GM18520 (cell line): ENCODE measurements around the gene FAM177B.

ENCODE experiments used
- ATAC-seq: cut with Tn5 transposase; IDR thresholded peaks from one replicate; pipeline ENCODE4 v1.9.1; 2021; ENCODE audit not compliant: unreplicated experiment

Gene FAM177B

DNA sequence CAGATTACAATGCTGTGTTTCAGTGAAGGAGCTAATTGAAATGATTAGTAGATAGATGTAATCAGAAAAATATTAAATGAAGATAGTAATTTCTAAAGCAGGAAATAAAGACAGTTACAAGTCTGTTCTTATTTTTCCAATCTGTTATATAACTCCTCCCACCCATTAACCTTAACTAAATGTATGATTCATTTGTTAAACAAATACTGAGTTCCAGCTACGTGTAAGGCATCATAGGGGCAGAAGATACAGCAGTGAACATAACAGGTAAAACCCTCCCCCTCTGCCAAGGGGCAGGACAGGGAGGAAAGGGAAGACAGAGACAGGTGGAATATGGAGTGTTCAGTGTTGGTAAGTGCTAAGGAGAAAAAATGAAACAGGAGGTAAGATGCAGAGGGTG lies at the start of gene FAM177B:
FAM177B (plus strand) TSS at position 231 of the 400 bp plus-strand sequence. CDS start 9,344 bp downstream, outside the sequence.
- no peak for ATAC-seq

DNA sequence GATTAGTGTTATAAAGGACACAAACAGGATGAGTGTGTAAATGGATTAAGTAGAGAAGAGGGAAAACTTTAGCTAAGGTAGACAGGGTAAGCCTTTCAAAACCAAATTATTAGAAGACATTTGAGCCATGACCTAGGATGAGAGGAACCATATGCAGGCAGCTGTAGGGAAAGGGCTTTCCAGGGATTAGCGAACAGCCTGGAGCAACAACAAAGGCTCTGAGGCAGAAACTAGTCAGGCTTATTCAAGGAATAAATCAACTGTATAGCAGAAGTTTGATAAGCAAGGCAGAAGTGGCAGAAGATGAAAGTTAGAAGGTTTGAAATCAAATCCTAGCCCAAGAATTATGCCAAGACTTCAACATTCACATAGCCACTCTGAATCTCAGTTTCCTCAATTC lies 46.0 kb upstream of the FAM177B start:
- ATAC-seq: no peak

DNA sequence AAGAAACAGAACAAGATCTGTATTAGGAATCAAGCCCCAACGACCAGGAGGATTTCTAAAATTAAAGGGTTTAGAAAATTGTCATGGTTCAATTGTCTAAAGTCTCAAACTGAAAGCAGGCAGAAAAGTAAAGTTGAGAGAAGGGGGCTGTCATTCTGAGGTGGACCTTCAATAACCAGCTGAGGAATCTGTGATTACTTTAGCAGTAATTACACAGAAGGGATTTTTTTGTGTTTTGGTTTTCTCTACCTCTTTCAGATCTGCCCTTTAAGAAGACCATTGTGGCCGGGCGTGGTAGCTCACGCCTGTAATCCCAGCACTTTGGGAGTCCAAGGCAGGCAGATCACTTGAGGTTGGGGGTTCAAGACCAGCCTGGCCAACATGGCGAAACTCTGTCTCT lies 42.1 kb upstream of the FAM177B start:
- no peak for ATAC-seq

DNA sequence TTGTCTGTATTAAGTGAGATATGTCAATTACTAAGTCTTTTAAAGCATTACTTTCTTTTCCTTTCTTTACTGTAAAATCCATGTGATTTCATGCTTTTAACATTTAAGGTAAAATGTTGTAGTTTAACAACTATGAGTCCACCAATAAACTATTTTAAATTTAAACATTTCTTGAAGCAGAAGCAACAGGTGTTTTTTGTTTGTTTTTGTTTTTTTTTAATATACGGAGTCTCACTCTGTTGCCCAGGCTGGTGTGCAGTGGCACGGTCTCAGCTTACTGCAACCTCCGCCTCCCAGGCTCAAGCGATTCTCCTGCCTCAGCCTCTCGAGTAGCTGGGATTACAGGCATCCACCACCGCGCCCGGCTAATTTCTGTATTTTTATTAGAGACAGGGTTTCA lies 40.3 kb upstream of the FAM177B start:
- no peak for ATAC-seq

DNA sequence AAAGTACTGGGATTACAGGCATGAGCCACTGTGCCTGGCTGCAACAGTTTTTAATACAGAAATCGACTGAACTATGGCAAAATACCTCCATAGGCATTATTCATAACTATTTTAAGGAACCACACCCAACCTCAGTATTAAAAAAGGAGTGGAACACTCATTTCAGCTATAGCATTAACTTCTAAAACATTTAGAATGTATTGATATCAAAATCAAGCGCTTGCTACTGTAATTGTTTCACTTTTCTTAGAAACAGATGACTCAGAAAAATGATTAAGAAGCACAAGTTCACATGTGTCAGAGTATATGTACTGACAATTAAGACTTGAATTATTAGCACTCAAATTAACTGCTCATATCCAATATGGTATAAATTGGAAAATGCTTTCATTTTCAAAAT lies 39.8 kb upstream of the FAM177B start:
- ATAC-seq: no peak

DNA sequence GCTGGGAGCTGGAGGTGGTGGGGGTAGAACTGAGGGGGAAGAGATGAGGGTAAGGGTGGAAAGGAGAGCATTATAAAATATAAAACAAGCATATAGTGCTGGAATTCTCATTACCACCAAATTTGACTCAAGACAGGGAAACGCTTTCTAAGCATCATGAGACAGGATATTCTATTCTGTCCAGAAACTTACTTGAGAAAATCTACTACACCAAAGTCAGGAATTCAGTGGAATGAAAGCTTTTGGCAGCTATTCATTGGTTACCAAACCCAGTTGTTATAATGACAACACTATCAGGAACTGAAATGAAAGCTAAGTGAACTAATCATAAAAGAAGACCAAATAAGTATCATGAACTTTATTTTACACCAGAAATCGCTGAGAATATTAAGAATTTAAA lies 39.2 kb upstream of the FAM177B start:
- no peak for ATAC-seq

DNA sequence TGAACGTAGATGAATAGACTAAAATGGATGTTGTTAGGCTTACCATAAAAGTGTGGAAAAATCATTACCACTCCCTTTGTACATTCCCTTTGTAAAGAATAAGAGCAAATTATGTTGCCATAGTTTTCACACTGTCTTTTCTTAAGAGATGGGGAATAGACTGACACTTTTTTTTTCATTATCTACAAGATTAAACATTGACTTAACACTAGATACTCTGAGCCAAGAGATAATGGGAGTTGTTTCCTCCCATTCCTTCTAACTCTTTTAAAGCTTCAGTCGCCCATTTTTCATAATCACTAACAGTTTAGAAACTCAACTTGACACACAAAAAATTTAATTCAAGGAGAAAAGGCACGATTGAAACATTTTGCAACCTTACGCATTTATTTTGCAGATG lies 34.8 kb upstream of the FAM177B start:
- ATAC-seq: no peak

DNA sequence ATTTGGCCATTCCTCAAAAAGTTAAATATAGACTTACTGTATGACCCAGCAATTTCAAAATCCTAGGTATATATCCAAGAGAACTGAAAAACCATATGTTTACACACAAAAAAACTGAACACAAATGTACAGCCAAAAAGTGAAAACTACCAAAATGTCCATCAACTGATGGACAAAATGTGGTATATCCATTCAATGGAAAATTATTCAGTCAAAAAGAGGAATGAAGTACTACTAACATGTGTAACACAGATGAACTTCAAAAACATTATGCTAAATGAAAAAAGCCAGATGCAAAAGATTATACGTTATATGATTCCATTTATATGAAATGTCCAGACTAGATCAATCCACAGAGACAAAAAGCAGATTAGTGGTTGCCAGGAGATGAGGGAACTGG lies 32.7 kb upstream of the FAM177B start:
- no peak for ATAC-seq

DNA sequence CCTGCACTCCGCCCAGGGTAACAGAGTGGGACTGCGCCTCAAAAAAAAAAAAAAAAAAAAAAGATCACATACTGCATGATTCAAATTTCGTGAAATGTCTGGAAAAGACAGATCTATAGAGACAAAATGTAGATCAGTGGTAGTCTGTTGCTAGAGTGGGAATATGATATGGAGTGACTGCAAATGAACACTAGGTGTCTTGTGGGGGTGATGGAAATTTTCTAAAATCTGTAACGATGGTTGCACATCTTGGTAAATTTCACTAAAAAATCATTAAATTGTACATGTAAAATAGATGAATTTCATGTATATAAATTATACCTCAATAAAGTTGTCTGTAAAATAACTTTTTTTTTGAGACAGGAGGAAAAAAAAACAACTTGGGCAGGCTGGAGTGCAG lies 30.2 kb upstream of the FAM177B start:
- no peak for ATAC-seq

DNA sequence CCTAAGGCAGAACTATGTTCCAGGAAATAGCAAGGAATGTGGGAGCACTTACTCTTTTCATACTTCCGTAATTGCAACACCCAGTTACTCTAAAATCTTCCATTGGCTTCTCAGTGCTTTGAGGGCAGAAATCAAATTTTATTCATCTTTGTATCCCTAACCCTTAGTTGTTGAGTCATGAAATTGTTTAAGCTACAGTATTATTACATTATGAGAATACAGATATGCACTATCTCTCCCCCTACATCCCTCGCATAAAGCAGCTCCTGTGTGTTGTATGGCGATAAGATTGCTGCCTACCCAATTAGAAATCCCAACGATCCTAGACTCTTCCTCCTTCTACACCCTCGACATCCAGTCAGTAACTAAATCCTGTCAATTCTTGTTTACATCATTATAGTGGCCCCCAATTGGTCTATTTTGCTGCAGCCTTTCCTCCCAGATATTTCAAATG lies 27.3 kb upstream of the FAM177B start:
- no peak for ATAC-seq

DNA sequence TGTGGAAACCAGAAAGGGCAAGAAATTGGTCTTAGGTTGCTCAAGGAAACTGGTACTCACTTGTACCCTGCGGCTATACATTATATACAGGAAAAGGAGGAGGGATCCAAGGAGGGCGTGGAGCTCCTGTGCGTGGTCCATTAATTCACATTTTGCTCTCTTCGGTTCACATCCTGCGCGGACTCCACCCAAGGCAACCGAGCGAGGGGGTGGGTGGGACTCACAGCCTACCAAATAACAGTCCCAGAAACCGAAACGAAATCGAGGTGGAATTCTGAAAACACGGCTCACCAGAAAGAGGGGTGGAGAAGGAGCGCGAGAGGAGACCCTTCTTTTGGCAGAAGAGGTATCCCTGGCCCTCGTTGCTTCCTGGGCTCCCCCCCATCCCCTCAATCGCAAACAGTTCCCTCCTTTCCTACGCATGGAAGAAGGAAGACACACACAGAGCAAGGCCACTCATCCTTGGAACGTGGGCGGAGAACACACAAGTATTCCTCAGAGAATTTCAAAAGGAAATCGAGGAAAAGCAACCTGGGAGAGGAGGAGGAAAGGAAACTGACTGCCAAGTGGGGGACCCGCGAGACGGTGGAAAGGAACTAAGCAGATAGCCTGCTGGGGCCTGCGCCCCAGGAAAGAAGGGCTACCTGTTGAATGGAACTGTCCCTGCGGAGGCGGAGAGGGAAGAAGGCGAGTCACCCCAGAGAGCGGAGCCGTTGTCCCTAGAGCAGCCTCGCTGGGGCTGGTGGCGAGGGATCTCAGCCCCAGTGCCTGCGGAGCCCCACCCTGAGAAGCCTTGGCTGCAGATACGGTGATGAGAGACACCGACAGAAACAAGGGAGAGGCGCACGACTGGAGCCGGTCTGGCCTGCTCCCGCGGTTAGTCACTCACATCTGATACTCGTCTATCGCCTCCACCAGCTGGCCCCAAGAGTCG lies 25.4 kb upstream of the FAM177B start:
- peak; percentile 13 for ATAC-seq

DNA sequence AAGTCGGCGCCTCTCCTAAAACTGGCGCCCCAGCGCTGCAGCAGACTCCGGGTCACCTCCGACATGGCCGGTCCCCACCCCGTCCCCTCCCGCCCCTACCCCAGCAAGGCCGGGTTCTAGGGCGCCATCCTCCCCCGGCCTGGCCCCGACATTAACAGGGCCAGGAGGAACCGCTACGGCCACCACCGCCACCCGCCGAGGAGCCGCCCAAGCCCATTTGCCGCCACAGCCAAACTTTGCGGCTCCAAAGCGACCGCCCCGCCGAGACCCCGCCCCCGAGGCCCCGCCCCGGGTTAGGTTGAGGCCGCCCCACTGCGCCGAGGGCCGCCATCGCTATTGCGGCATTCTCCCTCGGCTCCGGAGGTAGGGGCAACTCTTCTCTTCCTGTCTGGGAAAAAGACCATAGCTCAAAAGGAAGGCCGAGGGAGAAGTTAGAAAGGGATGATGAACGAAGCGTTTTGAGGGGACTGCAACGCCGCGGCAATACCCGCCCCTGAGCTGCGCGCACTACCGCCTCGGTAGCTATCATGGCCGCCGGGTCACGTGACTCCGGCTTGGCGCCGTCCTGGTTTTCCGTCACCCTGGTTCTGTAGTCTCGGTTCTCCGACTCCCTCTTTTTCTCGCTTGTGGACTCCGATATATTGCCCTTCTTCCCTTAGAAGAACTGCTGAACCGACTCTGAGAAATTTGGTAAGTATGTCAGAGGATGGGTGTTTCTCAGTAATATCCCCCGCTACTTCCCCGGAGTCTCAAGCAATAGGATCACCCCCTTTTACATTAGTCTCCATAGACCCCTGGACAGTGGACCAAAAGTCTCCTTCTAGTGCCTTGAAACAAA lies 24.5 kb upstream of the FAM177B start, which contains the start of the genes AIDA and BROX:
AIDA (minus strand) TSS at position 239 of the 838 bp plus-strand sequence; CDS start at position 65, 174 bp downstream.
BROX (plus strand) TSS at position 312 of the 838 bp plus-strand sequence. CDS start 3,136 bp downstream, outside the sequence.
- ATAC-seq: peak; percentile 55

DNA sequence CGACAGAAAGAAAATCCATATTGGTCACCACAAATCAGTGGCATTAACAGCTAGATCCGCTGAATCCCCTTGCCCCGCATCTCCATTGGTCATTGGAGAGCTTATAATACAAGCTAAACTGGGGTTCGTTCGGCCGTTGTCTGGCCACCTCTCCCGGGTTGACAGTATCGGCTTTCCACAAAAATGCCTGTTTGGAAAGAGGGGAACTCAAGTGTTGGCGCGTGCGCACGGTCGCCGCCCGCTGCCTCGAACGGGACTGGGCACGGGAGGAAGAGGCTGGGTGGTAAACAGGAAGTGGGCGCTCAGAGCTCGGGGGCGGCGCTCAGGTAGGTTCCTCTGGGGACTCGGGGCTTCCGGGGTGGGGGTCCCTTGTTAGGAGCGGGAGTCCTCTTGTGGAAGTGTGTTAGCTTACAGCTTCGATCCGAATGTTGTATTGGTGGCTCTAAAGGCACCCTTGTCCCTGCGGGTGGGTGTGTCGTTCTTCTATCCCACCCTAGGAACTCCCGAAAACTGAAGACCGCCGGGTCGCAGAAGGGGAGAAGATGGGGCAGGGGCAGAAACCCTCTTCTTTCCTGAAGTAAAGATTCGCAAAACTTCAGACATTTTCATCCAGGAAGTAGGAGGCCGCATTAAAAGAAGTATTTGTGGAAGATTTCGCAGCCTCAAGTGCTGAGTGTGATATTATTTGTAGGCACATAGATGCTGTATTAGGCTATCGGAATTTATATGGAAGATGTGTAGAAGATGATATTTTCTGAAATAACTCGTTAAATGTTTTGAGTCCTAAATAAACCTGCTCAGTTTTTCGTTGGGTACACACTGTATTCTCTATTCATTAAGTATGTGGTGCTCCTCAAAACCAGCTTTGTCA lies 23.7 kb upstream of the FAM177B start:
- ATAC-seq: peak; percentile 57

DNA sequence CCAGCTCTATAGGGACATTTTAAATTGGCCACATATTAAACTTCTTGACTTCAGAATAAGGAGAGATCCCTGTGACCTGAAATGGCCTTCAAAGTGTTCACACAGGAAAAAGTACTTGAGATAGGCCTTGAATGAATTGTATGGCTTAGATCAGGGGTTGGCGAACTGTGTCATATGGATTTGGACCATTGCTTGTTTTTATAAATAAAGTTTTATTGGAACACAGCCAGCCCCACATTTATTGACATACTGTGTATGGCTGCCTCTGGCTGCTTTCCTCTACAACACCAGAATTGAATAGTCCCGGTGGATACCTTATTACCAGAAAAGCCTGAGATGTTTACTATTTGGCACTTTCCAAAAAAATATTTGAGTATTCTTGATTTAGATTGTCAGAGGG lies 20.6 kb upstream of the FAM177B start:
- no peak for ATAC-seq

DNA sequence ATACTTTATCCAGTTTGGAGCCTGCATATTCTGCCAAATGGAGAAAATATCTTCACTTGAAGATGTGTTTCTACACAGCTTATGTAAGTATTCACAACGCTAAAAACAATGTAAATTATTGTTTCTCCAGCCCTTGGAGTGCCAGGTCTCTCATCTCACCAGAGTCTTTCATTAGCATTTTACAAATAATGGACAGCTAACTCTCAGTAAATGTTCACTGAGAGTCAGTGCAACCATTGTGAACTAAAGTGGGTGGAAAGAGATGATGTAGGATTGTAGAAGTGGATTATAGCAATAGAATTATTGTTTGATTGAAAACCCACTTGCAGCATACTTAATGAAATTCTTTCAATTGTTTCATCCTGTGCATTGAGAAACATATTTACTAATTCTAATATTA lies 8.3 kb upstream of the FAM177B start:
- no peak for ATAC-seq

DNA sequence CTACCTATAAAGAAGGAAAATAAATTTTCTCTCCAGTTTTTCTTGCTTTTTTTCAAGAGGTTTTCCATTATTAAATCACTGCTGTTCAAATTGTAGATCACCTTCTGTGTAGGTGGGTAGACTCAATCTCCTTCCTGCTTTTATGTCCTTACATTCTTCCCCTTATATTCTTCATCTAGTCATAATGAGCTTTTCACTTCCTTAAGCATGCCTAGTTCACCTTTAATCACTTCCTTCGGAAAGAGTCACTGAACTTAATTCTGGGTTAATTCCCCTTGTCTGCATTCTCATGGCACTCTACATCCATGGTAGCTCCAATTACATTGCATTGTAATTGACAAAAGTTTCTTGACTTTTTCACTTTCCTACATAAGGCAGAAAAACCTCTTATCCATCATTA lies 6.1 kb upstream of the FAM177B start:
- no peak for ATAC-seq

DNA sequence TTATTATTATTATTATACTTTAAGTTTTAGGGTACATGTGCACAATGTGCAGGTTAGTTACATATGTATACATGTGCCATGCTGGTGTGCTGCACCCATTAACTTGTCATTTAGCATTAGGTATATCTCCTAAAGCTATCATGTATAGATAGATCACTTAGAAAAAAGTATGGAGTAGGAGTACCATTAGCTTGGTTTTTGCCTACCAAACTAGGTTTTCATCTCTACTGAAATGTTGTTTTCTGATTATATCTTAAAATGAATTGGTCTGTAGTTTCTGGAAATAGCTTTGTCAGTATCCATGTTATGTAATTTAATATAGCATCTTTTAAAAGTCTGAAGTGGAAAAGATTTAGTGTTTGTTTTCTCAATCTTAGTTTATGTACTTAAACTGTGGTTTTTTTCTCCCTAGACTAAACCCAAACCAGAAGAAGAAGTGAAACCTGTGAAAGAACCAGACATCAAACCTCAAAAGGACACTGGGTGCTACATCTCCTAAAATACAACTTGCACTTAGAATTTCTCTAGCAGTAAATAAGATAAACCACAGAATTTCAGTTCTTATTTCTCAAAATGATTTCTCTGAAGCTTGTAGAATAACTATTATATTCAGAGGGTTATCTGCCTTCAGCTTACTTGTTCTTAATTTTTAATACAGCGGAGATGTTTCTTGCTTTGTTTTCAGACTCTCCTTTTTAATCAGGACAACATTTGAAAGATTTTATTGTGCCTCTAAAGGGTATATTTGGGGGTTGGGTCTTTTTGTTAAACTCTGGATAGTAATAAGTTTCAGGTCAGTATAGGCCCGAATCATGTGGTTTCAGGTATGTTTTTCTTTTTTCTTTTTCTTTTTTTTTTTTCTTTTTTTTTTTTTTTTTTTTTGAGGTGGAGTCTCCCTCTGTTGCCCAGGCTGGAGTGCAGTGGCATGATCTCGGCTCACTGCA lies 4.5 kb upstream of the FAM177B start:
- ATAC-seq: peak; percentile 94

DNA sequence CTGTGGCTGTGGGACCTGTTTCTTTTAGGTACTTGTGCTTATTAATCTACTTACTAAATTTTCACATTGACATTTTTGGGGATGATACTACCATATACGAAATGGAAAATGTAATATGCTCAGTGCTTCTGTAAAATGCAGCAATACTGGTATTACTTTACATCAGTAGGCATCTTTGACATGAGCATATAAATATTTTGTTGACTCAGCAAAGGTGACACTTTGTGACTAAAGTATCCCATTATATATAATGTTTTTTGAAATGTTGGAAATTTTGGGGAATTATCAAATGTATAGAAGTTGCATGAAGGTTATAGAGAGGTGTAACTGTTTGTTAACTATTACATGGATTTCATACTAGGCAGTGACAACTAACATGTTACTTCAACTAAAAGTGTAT lies 2.3 kb upstream of the FAM177B start:
- ATAC-seq: no peak

DNA sequence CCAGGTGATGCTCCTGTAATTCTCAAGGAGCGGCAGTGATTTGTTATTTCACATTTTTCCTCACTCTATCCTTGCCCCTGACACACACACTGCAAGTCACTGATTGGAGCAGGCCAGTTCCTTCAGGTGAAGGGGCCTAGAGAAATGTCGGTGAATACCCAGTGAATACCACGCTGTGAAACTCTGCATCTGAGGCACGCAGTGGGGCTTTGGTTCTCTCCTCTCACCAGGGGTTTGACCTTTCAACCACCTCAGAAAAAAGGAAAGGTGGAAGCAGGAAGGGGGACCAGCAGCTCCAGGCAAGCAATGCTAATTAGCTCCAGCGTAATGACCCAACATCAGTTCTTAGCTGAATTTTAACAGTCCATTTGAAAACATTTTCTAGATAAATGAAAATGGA lies 532 bp upstream of the FAM177B start:
- ATAC-seq: no peak

DNA sequence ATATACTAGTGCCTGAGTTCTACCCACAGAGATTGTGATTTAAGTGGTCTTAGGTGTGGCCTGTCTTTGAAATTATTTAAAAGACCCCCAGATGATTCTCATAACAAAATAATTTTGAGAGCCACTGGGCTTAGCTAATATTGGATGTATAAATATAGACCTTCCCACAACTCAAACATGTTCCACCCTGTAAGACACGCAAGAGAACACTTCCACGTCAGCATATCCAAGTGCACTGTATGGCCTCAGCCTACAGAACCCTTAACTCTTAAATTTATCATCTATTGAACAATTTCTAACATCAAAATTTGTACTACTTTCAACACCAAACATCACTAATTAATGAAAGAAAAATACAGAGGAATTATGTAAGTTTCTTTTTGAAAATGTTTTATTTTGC lies 2.5 kb downstream of the FAM177B start:
- ATAC-seq: no peak
